ENCODE results near the gene NRAS.

GRCh38 chr1:114749835-114750234 lies 33.3 kb upstream of the NRAS start:
- TF ChIP-seq CTCF (IDR thresholded peaks at IDR 0.05), result no peak
- TF ChIP-seq POLR2A (IDR thresholded peaks at IDR 0.05), result no peak

Measured in body of pancreas (tissue), 4 donors.